OCI-LY3 (cell line): ENCODE measurements around the gene BAZ1A.

ENCODE experiments used
- H2AFZ ChIP-seq: fragments of 200-600, 300-600 bp; shearing (Covaris generic); 2 replicates; pipeline ENCODE4 v1.6.0; 2014; ENCODE audit warnings: antibody characterized with exemption, low read depth, low read length
- H3K27ac ChIP-seq: fragments of 200-600, 300-600 bp; sonication (generic); 2 replicates; pipeline ENCODE4 v1.5.1; 2014; ENCODE audit warnings: mild to moderate bottlenecking, low read length, moderate library complexity, mixed read lengths
- H3K27me3 ChIP-seq: fragments of 200-600, 300-600 bp; sonication (generic); 2 replicates; pipeline ENCODE4 v1.6.1; 2014; ENCODE audit warnings: low read depth, low read length, mixed read lengths
- H3K36me3 ChIP-seq: fragments of 200-600, 300-600 bp; sonication (generic); replicated peaks from 2 replicates; pipeline ENCODE3; 2014; ENCODE audit warnings: low read depth, low read length, mixed read lengths
- H3K4me1 ChIP-seq: fragments of 300-600, 200-600 bp; sonication (generic); 2 replicates; pipeline ENCODE4 v1.6.1; 2014; ENCODE audit warnings: low read length, mixed read lengths
- H3K4me2 ChIP-seq: fragments of 200-600, 300-600 bp; sonication (generic); 2 replicates; pipeline ENCODE4 v1.6.1; 2014; ENCODE audit warnings: low read length, mixed read lengths
- H3K4me3 ChIP-seq: fragments of 300-600, 200-600 bp; sonication (generic); 2 replicates; pipeline ENCODE4 v1.5.1; 2014; ENCODE audit warnings: antibody characterized with exemption, mild to moderate bottlenecking, low read length, moderate library complexity
- H3K79me2 ChIP-seq: fragments of 300-600, 200-600 bp; shearing (Covaris generic); 2 replicates; pipeline ENCODE4 v1.6.1; 2014; ENCODE audit warnings: mild to moderate bottlenecking, low read length, mixed read lengths
- H3K9ac ChIP-seq: fragments of 300-600, 200-600 bp; shearing (Covaris generic); 2 replicates; pipeline ENCODE4 v1.6.0; 2014; ENCODE audit warnings: mild to moderate bottlenecking, low read length, moderate library complexity
- H3K9me3 ChIP-seq: fragments of 200-600, 300-600 bp; shearing (Covaris generic); 2 replicates; pipeline ENCODE4 v1.6.1; 2014; ENCODE audit warnings: low read length, mixed read lengths; ENCODE audit not compliant: insufficient read depth
- H4K20me1 ChIP-seq: fragments of 200-600, 300-600 bp; sonication (generic); 2 replicates; pipeline ENCODE4 v1.6.1; 2016; ENCODE audit warnings: low read length, mixed read lengths; ENCODE audit not compliant: insufficient read depth
- CTCF ChIP-seq: fragments of 200-600, 300-600 bp; sonication (generic); IDR thresholded peaks from 2 replicates; pipeline ENCODE4 v1.5.1; 2014; ENCODE audit warnings: antibody characterized with exemption, low read length, low read depth
- EZH2phosphoT487 ChIP-seq: fragments of 200-600 bp; shearing (Covaris generic); IDR thresholded peaks from 2 replicates; pipeline ENCODE4 v1.6.1; 2018; ENCODE audit warnings: antibody characterized with exemption, mixed run types, low read depth

The BAZ1A gene

GRCh38 chr14:34867199-34867598 lies 8.0 kb downstream of the BAZ1A start:
- no peaks in the 10 kb centered on the region for H3K9me3 ChIP-seq
- no peak overlapping the region for H3K27ac ChIP-seq
- H3K4me1 ChIP-seq = peaks cover 4% of the 10 kb centered on the region
- no peak overlapping the region for H3K9ac ChIP-seq
- H3K27me3 ChIP-seq = no peaks in the 10 kb centered on the region
- TF ChIP-seq CTCF = no peak
- no peak for TF ChIP-seq EZH2phosphoT487
- H2AFZ ChIP-seq = no peak overlapping the region
- peaks cover 37% of the 10 kb centered on the region for H3K36me3 ChIP-seq
- peaks cover 44% of the 10 kb centered on the region for H4K20me1 ChIP-seq
- H3K4me3 ChIP-seq = no peak overlapping the region
- peaks cover 92% of the 10 kb centered on the region for H3K79me2 ChIP-seq
- H3K4me2 ChIP-seq = no peak overlapping the region

GRCh38 chr14:34865889-34866574 lies 9.1 kb downstream of the BAZ1A start:
- Histone ChIP-seq H3K27ac (no peak overlapping the region), H3K9ac (no peak overlapping the region), H3K9me3 (no peaks in the 10 kb centered on the region), H2AFZ (no peak overlapping the region), H3K4me2 (no peak overlapping the region), H3K27me3 (no peaks in the 10 kb centered on the region), H3K4me1 (no peaks in the 10 kb centered on the region), H4K20me1 (peaks cover 40% of the 10 kb centered on the region), H3K36me3 (peaks cover 40% of the 10 kb centered on the region), H3K4me3 (no peak overlapping the region), H3K79me2 (peaks cover 92% of the 10 kb centered on the region)
- TF ChIP-seq CTCF (no peak), EZH2phosphoT487 (no peak)

- H3K79me2 ChIP-seq = peaks cover 80% of the 10 kb centered on the region
- H4K20me1 ChIP-seq = peaks cover 21% of the 10 kb centered on the region
- H3K4me3 ChIP-seq = no peak overlapping the region
- H3K27me3 ChIP-seq = no peaks in the 10 kb centered on the region
- TF ChIP-seq CTCF (no peak), EZH2phosphoT487 (no peak)
- H3K9ac ChIP-seq = no peak overlapping the region
- peaks cover 28% of the 10 kb centered on the region for H3K36me3 ChIP-seq
- no peak overlapping the region for H2AFZ ChIP-seq
- no peak overlapping the region for H3K27ac ChIP-seq
- no peak overlapping the region for H3K4me2 ChIP-seq
- H3K4me1 ChIP-seq = no peaks in the 10 kb centered on the region
- H3K9me3 ChIP-seq = no peaks in the 10 kb centered on the region
Measured at GRCh38 chr14:34863844-34864243, 11.3 kb downstream of the BAZ1A start.

GRCh38 chr14:34858765-34859164 lies 16.4 kb downstream of the BAZ1A start:
- no peaks in the 10 kb centered on the region for H3K27me3 ChIP-seq
- TF ChIP-seq CTCF = no peak
- no peak for TF ChIP-seq EZH2phosphoT487
- no peaks in the 10 kb centered on the region for H3K9me3 ChIP-seq
- H3K4me3 ChIP-seq = no peak overlapping the region
- no peak overlapping the region for H3K9ac ChIP-seq
- H3K4me1 ChIP-seq = no peaks in the 10 kb centered on the region
- H3K27ac ChIP-seq = no peak overlapping the region
- no peak overlapping the region for H2AFZ ChIP-seq
- H3K79me2 ChIP-seq = peaks cover 70% of the 10 kb centered on the region
- no peak overlapping the region for H3K4me2 ChIP-seq
- peaks cover 28% of the 10 kb centered on the region for H3K36me3 ChIP-seq
- H4K20me1 ChIP-seq = peaks cover 6% of the 10 kb centered on the region; the same call in 1 of the 2 replicates
